ENCODE measurements around the gene LRRC10B.

LRRC10B gene

GRCh38 chr11:61503135-61503770, 5.3 kb upstream of the LRRC10B start:
- no peak overlapping the region for H3K27ac ChIP-seq (ENCODE audit: low read depth, low read length)
- no peak overlapping the region for H3K9ac ChIP-seq (ENCODE audit: low read length)
- peaks cover 3% of the 10 kb centered on the region for H3K27me3 ChIP-seq (ENCODE audit: control insufficient read depth, insufficient read depth, low read length)
- no peaks in the 10 kb centered on the region for H3K36me3 ChIP-seq (ENCODE audit: control insufficient read depth, insufficient read depth, low read length)
- no peak overlapping the region for H3K4me3 ChIP-seq (ENCODE audit: low read length)
- no peaks in the 10 kb centered on the region for H3K4me1 ChIP-seq (ENCODE audit: control insufficient read depth, insufficient read depth, low read length)

DNA sequence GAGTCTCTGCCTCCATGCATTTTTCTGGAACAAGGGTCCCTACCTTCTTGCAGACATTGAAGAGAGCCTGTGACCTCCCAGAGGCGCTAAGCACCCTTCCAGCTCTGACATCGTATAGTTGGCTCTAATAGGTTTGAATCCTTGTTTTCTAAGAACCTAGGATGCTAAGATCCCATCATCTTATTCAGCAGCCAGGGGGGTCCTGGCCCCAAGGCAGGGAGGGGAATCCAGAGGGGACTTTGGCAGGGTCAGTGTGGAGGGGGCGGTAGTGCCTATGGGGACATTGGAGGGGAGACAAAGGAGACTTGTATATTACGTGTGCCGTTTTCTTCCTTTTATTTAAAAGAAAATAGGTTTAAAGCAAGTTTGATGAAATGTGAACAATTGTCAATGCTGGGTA, 3.4 kb upstream of the LRRC10B start:
- H3K27me3 ChIP-seq (ENCODE audit: control insufficient read depth, insufficient read depth, low read length) = peaks cover 3% of the 10 kb centered on the region
- H3K9ac ChIP-seq (ENCODE audit: low read length) = no peak overlapping the region
- H3K4me3 ChIP-seq (ENCODE audit: low read length) = no peak overlapping the region
- H3K4me1 ChIP-seq (ENCODE audit: control insufficient read depth, insufficient read depth, low read length) = peaks cover 2% of the 10 kb centered on the region
- no peak overlapping the region for H3K27ac ChIP-seq (ENCODE audit: low read depth, low read length)
- H3K36me3 ChIP-seq (ENCODE audit: control insufficient read depth, insufficient read depth, low read length) = no peaks in the 10 kb centered on the region

- H3K4me1 ChIP-seq (ENCODE audit: control insufficient read depth, insufficient read depth, low read length) = peaks cover 2% of the 10 kb centered on the region
- no peak overlapping the region for H3K9ac ChIP-seq (ENCODE audit: low read length)
- peaks cover 4% of the 10 kb centered on the region for H3K27me3 ChIP-seq (ENCODE audit: control insufficient read depth, insufficient read depth, low read length)
- no peak overlapping the region for H3K27ac ChIP-seq (ENCODE audit: low read depth, low read length)
- H3K4me3 ChIP-seq (ENCODE audit: low read length) = no peak overlapping the region
- no peaks in the 10 kb centered on the region for H3K36me3 ChIP-seq (ENCODE audit: control insufficient read depth, insufficient read depth, low read length)
Measured at GRCh38 chr11:61505640-61506155, 2.9 kb upstream of the LRRC10B start.

GRCh38 chr11:61507012-61507768, 1.4 kb upstream of the LRRC10B start:
- no peaks in the 10 kb centered on the region for H3K36me3 ChIP-seq (ENCODE audit: control insufficient read depth, insufficient read depth, low read length)
- no peak overlapping the region for H3K4me3 ChIP-seq (ENCODE audit: low read length)
- peaks cover 9% of the 10 kb centered on the region for H3K27me3 ChIP-seq (ENCODE audit: control insufficient read depth, insufficient read depth, low read length)
- no peak overlapping the region for H3K27ac ChIP-seq (ENCODE audit: low read depth, low read length)
- no peak overlapping the region for H3K9ac ChIP-seq (ENCODE audit: low read length)
- peaks cover 2% of the 10 kb centered on the region for H3K4me1 ChIP-seq (ENCODE audit: control insufficient read depth, insufficient read depth, low read length)

- H3K4me1 ChIP-seq (ENCODE audit: control insufficient read depth, insufficient read depth, low read length) = peaks cover 2% of the 10 kb centered on the region
- H3K4me3 ChIP-seq (ENCODE audit: low read length) = peak overlapping the region; percentile 52
- H3K27ac ChIP-seq (ENCODE audit: low read depth, low read length) = peak overlapping the region; percentile 70
- H3K36me3 ChIP-seq (ENCODE audit: control insufficient read depth, insufficient read depth, low read length) = no peaks in the 10 kb centered on the region
- peaks cover 9% of the 10 kb centered on the region for H3K27me3 ChIP-seq (ENCODE audit: control insufficient read depth, insufficient read depth, low read length)
- H3K9ac ChIP-seq (ENCODE audit: low read length) = no peak overlapping the region
Measured at GRCh38 chr11:61509043-61510029, 787 bp downstream of the LRRC10B start.

GRCh38 chr11:61510166-61510919, 1.8 kb downstream of the LRRC10B start:
- no peaks in the 10 kb centered on the region for H3K36me3 ChIP-seq (ENCODE audit: control insufficient read depth, insufficient read depth, low read length)
- no peak overlapping the region for H3K4me3 ChIP-seq (ENCODE audit: low read length)
- peaks cover 2% of the 10 kb centered on the region for H3K4me1 ChIP-seq (ENCODE audit: control insufficient read depth, insufficient read depth, low read length)
- H3K9ac ChIP-seq (ENCODE audit: low read length) = no peak overlapping the region
- peaks cover 9% of the 10 kb centered on the region for H3K27me3 ChIP-seq (ENCODE audit: control insufficient read depth, insufficient read depth, low read length)
- H3K27ac ChIP-seq (ENCODE audit: low read depth, low read length) = peak overlapping the region; percentile 70

GRCh38 chr11:61510974-61511373, 2.4 kb downstream of the LRRC10B start:
- peak overlapping the region; percentile 70 for H3K27ac ChIP-seq (ENCODE audit: low read depth, low read length)
- H3K27me3 ChIP-seq (ENCODE audit: control insufficient read depth, insufficient read depth, low read length) = peaks cover 9% of the 10 kb centered on the region
- H3K4me1 ChIP-seq (ENCODE audit: control insufficient read depth, insufficient read depth, low read length) = peaks cover 2% of the 10 kb centered on the region

GRCh38 chr11:61511383-61511782, 2.8 kb downstream of the LRRC10B start:
- H3K9ac ChIP-seq (ENCODE audit: low read length) = no peak overlapping the region
- peaks cover 2% of the 10 kb centered on the region for H3K4me1 ChIP-seq (ENCODE audit: control insufficient read depth, insufficient read depth, low read length)

More at GRCh38 chr11:61510974-61511373, 2.4 kb downstream of the LRRC10B start:
- Histone ChIP-seq H3K9ac (ENCODE audit: low read length) (no peak overlapping the region), H3K36me3 (ENCODE audit: control insufficient read depth, insufficient read depth, low read length) (no peaks in the 10 kb centered on the region), H3K4me3 (ENCODE audit: low read length) (no peak overlapping the region)

DNA sequence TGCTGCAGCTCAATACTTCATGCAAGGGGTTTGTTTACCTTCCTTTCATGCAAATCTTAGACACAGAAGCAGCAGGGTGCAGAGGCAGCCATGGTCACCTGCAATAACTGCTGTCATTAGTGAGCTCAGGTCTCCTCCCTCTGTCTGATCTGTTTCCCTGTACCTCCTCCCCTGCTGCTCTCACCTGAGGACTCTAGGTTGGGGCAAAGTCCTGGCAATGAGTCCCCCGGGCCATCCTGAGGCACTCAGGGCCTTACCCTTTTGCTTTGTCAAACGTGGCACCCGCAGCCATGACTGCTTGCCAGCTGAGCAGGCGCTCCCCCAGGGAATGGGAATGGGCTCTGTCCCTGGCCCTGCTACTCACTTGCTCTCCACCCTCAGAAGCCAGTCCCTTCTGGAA, 3.9 kb downstream of the LRRC10B start:
- no peaks in the 10 kb centered on the region for H3K36me3 ChIP-seq (ENCODE audit: control insufficient read depth, insufficient read depth, low read length)
- H3K27me3 ChIP-seq (ENCODE audit: control insufficient read depth, insufficient read depth, low read length) = peaks cover 9% of the 10 kb centered on the region
- H3K4me3 ChIP-seq (ENCODE audit: low read length) = no peak overlapping the region
- H3K9ac ChIP-seq (ENCODE audit: low read length) = no peak overlapping the region
- peaks cover 2% of the 10 kb centered on the region for H3K4me1 ChIP-seq (ENCODE audit: control insufficient read depth, insufficient read depth, low read length)
- no peak overlapping the region for H3K27ac ChIP-seq (ENCODE audit: low read depth, low read length)

More at GRCh38 chr11:61511383-61511782, 2.8 kb downstream of the LRRC10B start:
- Histone ChIP-seq H3K36me3 (ENCODE audit: control insufficient read depth, insufficient read depth, low read length) (no peaks in the 10 kb centered on the region), H3K27ac (ENCODE audit: low read depth, low read length) (peak overlapping the region; percentile 70), H3K27me3 (ENCODE audit: control insufficient read depth, insufficient read depth, low read length) (peaks cover 9% of the 10 kb centered on the region), H3K4me3 (ENCODE audit: low read length) (no peak overlapping the region)

GRCh38 chr11:61513143-61513765, 4.7 kb downstream of the LRRC10B start:
- Histone ChIP-seq H3K9ac (ENCODE audit: low read length) (no peak overlapping the region), H3K27ac (ENCODE audit: low read depth, low read length) (no peak overlapping the region), H3K4me1 (ENCODE audit: control insufficient read depth, insufficient read depth, low read length) (peaks cover 2% of the 10 kb centered on the region), H3K4me3 (ENCODE audit: low read length) (no peak overlapping the region), H3K27me3 (ENCODE audit: control insufficient read depth, insufficient read depth, low read length) (peaks cover 6% of the 10 kb centered on the region), H3K36me3 (ENCODE audit: control insufficient read depth, insufficient read depth, low read length) (no peaks in the 10 kb centered on the region)
